HCT116 (cell line): ENCODE measurements around the gene ADAMTSL2. TPM values are rescaled to one million over a fixed set of nuclear protein-coding genes. Genes with fewer than 3 reads are reported as not detected.

Source experiments
- ATF3 ChIP-seq: IDR thresholded peaks from 2 replicates; pipeline ENCODE4 v1.6.1; 2012
- CTCF ChIP-seq, 3 experiments: fragments of 200-600 bp in 1 of 3; sonication (generic) in 1 of 3; IDR thresholded peaks in 2 of 3; conservative IDR thresholded peaks in 1 of 3; 2 replicates each; pipeline ENCODE4 v1.5.1; 2012 to 2017; ENCODE audit warnings: low read depth in 2 of 3, low read length in 2 of 3, antibody characterized with exemption in 1 of 3, borderline replicate concordance in 1 of 3, control low read depth in 1 of 3, mild to moderate bottlenecking in 1 of 3, mixed read lengths in 1 of 3, mixed run types in 1 of 3, moderate library complexity in 1 of 3; ENCODE audit not compliant: insufficient read depth in 1 of 3
- EZH2 ChIP-seq: fragments of 200-600 bp; sonication (generic); IDR thresholded peaks from 2 replicates; pipeline ENCODE4 v1.6.1; 2017; ENCODE audit warnings: antibody characterized with exemption, mixed run types
- JUND ChIP-seq: IDR thresholded peaks from 2 replicates; pipeline ENCODE4 v1.6.1; 2012
- MAX ChIP-seq: IDR thresholded peaks from 2 replicates; pipeline ENCODE4 v1.6.1; 2012
- RAD21 ChIP-seq: IDR thresholded peaks from 2 replicates; pipeline ENCODE4 v1.6.1; 2012; ENCODE audit warnings: low read depth, mild to moderate bottlenecking
- REST ChIP-seq: IDR thresholded peaks from 2 replicates; pipeline ENCODE4 v1.6.1; 2012; ENCODE audit warnings: low read depth
- ZNF274 ChIP-seq: fragments of 200-500 bp; sonication (Bioruptor generic); IDR thresholded peaks from 2 replicates; pipeline ENCODE4 v1.6.1; 2014; ENCODE audit warnings: mild to moderate bottlenecking, low read depth, low read length, inconsistent platforms
- total RNA-seq: library from RNA; stranded (reverse); gene quantifications from one replicate; pipeline ENCODE4 v1.2.1, GENCODE V29; 2021; ENCODE audit not compliant: unreplicated experiment

ADAMTSL2 gene
- total RNA-seq, 1 experiment from 2014 or later, result not detected

- TF ChIP-seq CTCF (IDR thresholded peaks at IDR 0.05 in 2 of 3, conservative IDR thresholded peaks at IDR 0.05 in 1 of 3; ENCODE audit: borderline replicate concordance in 1 of 3, insufficient read depth in 1 of 3, low read depth in 2 of 3, low read length in 2 of 3), result no peak
- TF ChIP-seq MAX, result no peak
- no peak for TF ChIP-seq RAD21
- no peak for TF ChIP-seq ATF3
- no peak for TF ChIP-seq ZNF274
- TF ChIP-seq JUND, result no peak
- TF ChIP-seq EZH2, result no peak
- TF ChIP-seq REST, result no peak
- TF ChIP-seq, all 23 proteins: peak for 0
Observed at GRCh38 chr9:133533857-133534256, 647 bp upstream of the ADAMTSL2 start (continued).
